Stimulated activated CD4-positive, alpha-beta T cell treated with anti-CD3 and anti-CD28 coated beads, Interleukin-12 subunit alpha, Interleukin-12 subunit beta, amount 100 ng/mL, for 48 hours (primary cell): Measurements from ENCODE around the gene GRB10.

Experiments used
- DNase-seq, 3 donors: peaks; one replicate each; pipeline ENCODE4 v3.0.0-alpha.2; 2020; ENCODE audit warnings: low read depth in 2 of 3, low spot score in 1 of 3

The GRB10 gene

GRCh38 chr7:50696810-50697582, 85.7 kb downstream of the GRB10 start:
- DNase-seq, result peak in 1 of 3 donors; percentile 8

- DNase-seq, result no peak
These were observed 87.7 kb downstream of the GRB10 start for GRCh38 chr7:50695026-50695425.

DNA sequence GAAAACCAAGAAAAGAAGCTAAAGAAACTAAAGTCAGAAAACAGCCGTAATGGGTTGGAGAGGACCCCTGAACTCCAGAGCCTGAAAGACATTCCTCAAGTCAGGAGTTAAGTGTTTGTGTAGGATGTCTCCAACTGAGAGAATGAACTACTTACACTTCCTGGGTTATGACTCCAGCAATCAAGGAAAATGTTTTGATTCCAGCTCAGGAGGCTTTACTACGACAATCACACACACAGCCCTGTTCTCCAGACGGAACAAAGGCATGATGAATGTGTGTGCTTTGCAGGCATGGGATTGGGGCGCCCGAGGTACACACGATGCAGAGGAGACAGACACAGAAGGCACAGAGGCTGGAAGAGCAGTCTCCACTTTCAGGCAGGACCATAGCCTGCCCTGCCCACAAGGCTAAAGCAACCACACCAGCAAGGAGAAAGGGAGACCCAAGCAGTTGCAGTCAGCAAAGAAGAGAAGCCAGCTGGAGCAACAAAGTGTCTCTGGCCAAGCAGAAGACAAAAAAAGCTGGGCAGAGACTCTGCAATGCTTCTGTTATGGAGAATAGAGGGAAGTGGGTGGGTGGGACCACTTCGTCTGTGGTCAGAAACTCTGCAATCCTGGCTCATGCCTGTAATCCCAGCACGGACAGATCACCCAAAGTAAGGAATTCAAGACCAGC, 89.1 kb downstream of the GRB10 start:
- DNase-seq, result no peak

DNA sequence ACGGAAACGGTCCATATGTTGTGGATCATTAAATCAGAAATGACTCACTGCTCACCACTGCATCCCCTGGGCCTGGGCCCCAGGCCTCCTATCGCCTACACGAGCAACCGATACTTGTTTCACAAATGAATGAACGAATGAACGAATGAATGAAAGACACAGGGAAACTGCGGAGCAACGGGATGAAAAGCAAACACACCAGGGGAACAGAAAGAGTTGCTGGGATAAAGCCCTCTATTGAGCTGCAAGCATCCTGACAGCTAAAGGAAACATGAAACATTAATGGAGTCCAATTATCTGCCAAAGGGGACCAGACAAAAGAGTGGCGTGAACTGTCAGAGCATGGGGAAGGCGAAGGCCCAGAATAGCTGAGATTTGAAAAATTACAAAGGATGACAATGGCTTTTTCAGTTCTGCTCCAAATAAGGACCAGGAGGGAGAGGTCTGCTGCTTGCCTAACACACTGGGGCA, 92.1 kb downstream of the GRB10 start:
- DNase-seq, result no peak

DNA sequence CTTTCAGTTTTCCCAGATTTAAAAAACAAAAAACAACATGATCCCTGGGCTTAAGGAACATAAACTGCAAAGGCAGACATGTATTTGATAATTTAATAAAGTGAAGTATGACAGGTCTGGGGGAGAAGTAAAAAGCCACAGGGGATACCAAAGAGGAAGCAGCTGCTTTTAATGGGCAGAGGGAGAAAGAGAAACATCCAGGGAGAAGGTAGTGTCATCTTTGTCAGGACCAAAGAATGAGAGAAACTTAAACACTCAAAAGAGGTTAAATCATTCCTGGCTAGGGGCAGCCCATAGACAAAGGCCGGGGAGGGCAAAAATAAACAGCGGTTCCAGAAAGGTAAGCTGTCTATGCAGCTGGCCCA, 94.5 kb downstream of the GRB10 start:
- no peak for DNase-seq

DNA sequence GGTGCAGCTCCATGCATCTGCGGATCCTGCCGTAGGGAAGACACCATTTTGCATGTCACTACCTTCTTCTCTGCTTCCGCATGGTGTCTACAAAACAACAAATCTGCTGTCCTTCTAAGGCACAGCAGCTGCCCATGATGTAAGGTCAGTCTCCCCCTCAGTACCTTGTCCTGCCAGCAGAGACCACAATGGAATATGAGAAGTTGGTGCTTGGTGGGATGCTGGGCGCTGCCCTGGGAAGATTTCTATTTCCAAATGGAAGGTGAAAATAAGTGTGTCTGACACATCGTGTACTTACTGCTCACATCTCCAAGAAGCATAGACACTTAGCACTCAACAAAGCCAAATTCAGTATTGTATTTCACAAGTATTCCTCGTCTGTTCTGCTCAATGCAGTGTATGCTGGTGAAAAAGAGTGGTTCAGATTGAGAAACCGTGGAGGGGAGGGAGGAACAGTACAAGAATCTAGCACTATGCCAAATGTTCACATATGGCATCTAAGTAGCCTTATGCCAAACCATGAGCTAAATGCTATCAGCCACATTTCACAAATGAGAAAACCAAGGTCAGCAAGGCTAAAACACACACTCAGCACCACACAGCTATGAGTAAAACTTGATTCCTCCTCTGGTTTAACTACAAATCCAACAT, 95.0 kb downstream of the GRB10 start:
- no peak for DNase-seq

DNA sequence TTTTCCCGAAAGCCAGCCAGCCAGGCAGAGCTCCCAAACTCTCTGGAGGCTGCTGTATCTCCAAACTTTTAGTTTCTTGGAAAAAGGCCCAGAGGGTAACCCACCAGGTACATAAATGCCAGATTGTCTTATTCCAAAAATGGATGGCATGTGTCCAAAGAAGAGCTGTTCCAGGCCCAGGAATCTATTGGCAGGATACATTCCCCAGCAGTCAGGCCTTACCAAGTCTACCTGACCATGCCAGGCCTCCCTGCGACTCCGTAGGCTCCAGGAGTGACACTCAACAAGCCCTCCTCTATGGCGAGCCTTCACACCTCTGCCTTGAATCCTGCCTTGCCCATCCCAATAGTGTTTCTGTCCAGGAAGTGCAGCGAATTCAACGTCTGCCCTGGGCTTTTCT, 95.6 kb downstream of the GRB10 start:
- no peak for DNase-seq

- no peak for DNase-seq
These were observed 97.3 kb downstream of the GRB10 start for GRCh38 chr7:50685135-50686065.

GRCh38 chr7:50684713-50685075, 98.0 kb downstream of the GRB10 start:
- no peak for DNase-seq

DNA sequence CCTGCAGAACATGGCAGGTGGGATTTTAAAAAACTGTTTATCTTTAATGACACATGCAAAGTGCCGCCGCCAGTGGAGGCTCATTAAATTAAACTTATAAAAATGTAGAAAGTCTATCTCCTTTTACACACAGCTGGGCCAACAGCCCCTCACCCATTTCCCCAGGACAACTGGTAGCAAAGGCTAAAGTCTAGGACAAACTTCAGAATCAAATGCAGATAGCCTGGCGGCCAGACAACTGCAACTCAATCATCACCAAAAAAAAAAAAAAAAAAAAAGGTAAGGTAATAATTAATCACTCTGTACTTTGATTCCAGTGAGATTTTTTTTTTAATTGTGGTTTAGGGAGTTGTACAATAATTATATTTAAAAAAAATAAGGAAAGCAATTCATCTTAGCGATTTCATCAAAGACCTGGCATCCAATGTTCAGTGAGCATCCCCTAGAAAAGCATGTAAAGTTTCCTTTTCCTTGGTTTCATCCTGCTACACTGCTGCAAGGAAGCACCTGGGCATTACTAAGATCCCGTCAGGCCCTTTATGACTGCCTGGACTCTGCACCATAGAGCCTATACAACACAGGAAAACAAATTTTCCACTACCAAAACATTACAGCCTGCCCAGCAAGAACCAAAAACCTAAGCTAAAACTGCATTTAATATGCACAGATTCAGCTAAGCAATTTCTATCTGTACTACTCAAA, 98.5 kb downstream of the GRB10 start:
- no peak for DNase-seq

DNA sequence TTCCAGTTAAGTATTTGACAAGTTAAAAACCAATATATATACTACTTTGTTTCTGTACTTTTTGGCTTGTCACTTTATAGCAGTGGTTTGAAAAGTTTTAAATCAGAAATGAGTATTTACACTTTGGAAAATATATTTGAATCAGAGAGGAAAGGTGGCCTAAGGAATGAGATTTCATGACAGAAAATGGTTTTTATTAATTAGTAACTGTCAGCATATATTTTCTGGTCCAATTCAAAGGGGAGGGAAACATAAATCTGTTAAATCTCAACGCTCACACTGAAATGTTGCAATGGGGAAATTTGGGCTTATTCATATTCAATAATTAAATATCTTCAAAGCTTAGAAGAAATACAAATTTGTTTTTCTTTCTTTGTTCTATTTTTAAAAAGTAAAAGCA, 100.1 kb downstream of the GRB10 start:
- no peak for DNase-seq

- no peak for DNase-seq
These were observed 100.6 kb downstream of the GRB10 start for GRCh38 chr7:50682079-50682478.

GRCh38 chr7:50681432-50682045, 101.2 kb downstream of the GRB10 start:
- DNase-seq, result no peak

DNA sequence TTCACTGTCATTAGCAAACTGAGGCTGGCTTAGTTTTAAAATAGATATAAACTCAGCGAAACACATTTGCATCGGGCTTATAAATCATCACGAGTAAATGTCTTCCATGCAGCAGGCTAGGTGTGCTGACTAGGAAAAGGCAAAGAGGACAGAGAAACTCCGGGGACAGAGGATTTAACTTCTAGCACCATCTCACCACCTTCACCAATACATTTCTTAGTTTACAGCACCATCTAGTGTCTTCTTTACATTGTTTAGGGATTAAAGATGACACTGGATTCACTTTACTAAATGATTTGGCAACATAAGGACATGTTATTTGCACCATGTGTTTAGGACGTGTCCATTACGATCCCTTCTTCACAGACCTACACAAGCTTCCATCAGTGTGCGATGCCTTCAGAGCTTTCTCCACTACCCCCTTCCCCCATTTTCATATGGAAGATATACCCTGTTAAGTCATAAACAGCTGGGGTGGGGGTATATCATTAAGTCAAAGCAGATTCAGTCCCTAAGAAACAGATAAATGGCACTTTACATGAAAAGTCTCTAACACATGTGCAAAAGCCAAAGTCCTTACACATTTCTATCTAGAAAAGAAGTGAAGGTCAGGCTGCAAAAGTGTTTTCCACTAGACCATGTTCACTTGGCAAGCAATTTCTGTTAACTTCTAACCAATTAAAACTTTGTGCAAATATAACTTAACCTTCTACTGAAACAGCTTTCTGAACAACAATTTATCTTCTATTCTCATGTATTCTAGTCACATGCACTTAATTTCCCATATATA, 103.3 kb downstream of the GRB10 start:
- no peak for DNase-seq

DNA sequence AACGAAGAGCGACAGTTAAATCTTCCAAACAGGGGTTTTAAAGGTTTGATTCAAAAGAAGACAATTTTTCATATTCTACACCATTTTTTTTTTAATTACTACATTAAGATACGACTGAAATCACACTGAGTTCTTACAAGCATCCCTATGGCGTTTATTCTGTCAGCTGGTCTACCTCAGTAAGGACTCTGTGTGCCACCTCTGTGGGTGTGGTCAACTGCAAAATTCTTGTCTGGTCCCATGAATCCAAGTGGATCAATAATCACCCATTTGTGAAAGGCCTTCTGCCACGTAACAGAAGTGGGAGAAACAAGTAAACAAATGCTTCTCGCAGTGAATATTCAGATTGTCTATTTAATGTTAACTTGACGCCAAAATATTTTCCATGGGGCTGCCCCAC, 104.1 kb downstream of the GRB10 start:
- no peak for DNase-seq

- DNase-seq, result no peak
These were observed 105.1 kb downstream of the GRB10 start for GRCh38 chr7:50677638-50677996.

GRCh38 chr7:50676740-50677637, 105.7 kb downstream of the GRB10 start:
- DNase-seq, result no peak

GRCh38 chr7:50676079-50676478, 106.6 kb downstream of the GRB10 start:
- no peak for DNase-seq
